ENCODE measurements around the gene BAIAP2L1. TPM values are rescaled to one million over a fixed set of nuclear protein-coding genes. Genes with fewer than 3 reads are reported as not detected.

BAIAP2L1 gene
- total and polyA plus RNA-seq, 7 donors: 0.27 to 44.2 (median 3.0) TPM

DNA sequence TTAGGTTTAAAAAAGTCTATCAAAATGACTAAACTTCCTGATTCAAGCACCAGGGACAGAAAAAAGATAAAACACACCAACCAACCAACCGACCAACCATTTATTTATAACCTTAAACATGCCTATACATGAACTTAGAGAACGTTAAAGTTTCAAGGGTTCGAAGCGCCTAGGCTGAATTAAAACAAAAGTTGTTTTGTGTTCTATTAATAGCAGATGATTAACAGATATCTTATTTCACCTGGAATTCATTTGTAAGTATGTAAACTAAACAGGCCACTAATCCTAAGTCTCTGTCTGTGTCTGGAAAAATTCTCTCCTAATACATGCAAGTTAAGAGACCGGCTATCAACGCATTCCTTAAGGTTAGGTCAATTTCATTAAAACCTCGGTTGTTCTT is 1.4 kb downstream of the BAIAP2L1 start:
- WGBS, 2 donors: 5 to 26% methylated on average over 7 of the region's 7 CpGs
- intact Hi-C loops (cut with DNase I): no loop called here
- H3K4me1 ChIP-seq: peaks cover 0 to 19% (median 15%) of the 10 kb centered on the region in 4 donors
- no peaks in the 10 kb centered on the region for H3K36me3 ChIP-seq
- no peaks in the 10 kb centered on the region for H3K9me3 ChIP-seq
- H3K4me3 ChIP-seq: peak overlapping the region in 1 of 4 donors; percentile 6
- TF ChIP-seq POLR2A (IDR thresholded peaks at IDR 0.05) (no peak), POLR2AphosphoS5 (IDR thresholded peaks at IDR 0.05) (no peak)
- TF ChIP-seq, protein P1, sequence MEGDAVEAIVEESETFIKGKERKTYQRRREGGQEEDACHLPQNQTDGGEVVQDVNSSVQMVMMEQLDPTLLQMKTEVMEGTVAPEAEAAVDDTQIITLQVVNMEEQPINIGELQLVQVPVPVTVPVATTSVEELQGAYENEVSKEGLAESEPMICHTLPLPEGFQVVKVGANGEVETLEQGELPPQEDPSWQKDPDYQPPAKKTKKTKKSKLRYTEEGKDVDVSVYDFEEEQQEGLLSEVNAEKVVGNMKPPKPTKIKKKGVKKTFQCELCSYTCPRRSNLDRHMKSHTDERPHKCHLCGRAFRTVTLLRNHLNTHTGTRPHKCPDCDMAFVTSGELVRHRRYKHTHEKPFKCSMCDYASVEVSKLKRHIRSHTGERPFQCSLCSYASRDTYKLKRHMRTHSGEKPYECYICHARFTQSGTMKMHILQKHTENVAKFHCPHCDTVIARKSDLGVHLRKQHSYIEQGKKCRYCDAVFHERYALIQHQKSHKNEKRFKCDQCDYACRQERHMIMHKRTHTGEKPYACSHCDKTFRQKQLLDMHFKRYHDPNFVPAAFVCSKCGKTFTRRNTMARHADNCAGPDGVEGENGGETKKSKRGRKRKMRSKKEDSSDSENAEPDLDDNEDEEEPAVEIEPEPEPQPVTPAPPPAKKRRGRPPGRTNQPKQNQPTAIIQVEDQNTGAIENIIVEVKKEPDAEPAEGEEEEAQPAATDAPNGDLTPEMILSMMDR (IDR thresholded peaks at IDR 0.05): no peak
- DNase-seq: no peak
- no peak overlapping the region for H3K27ac ChIP-seq
- peaks cover 10 to 45% (median 27%) of the 10 kb centered on the region in 3 donors for H3K27me3 ChIP-seq

DNA sequence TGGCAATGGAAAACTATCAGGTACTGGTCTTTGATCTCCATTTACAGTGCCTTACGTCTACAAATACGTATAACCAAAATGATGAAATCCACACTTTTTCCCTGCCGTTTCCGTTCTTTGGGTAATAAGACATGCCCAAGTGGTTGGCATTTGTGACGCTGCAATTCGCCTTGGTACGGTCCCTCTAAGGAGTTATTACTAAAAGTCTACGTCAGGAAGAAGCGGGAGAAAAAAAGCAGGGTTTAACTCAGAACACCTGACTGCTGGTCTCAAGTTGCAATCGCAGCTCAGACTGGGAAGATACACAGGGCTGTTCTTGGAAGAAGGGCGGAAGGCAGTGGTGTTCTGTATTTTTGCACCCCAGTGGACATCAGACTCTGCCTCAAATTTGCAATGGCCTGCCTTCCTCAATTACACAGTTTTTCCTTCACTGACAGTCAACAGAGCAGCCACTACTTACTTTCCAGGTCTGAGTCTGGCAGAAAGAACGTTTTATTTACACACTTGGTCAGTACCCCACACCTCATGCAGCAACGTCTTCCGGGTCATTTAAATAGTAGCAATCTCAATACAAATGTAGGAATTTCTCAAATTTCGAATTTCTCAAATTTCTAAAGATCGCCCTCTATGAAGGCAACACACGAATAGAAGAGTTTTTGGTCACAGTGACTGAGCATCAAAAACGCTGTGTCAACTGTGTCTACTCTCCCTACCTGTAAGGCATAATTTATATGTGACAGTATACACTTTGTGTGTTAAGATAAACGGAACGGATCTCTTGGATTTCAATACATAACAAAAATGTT is 2.1 kb downstream of the BAIAP2L1 start:
- intact Hi-C loops (cut with DNase I): no loop called here
- no peak for DNase-seq
- Histone ChIP-seq H3K9me3 (no peaks in the 10 kb centered on the region), H3K27ac (no peak overlapping the region), H3K27me3 (peaks cover 10 to 39% (median 27%) of the 10 kb centered on the region in 3 donors), H3K36me3 (no peaks in the 10 kb centered on the region), H3K4me1 (peaks cover 0 to 19% (median 15%) of the 10 kb centered on the region in 4 donors), H3K4me3 (no peak overlapping the region)
- no peak for TF ChIP-seq POLR2AphosphoS5 (IDR thresholded peaks at IDR 0.05)
- TF ChIP-seq, protein P1 (IDR thresholded peaks at IDR 0.05): no peak
- no peak for TF ChIP-seq POLR2A (IDR thresholded peaks at IDR 0.05)
- TF ChIP-seq EP300 (IDR thresholded peaks at IDR 0.05): no peak
- 12 to 47% methylated on average over 20 of the region's 20 CpGs for WGBS, 2 donors

DNA sequence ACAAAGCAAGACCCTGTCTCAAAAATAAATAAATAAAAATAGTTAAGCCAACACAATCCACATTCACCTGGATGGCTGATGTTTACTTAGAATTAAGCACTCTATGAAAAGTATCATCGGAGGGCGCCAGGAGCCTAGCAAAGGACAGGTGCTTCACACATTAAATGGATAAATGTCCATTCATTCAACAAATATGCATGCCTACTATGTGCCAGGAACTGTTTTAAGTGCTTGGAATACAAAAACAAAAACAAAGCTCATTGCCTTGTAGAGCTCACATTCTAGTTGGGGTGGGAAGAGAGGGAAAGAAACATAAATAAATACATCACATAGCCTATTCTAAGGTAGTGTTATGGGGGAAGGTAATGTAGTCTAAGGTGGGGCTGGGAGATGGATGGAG is 4.1 kb downstream of the BAIAP2L1 start:
- 92 to 96% methylated on average over 2 of the region's 2 CpGs for WGBS, 2 donors
- H3K4me3 ChIP-seq: no peak overlapping the region
- no peaks in the 10 kb centered on the region for H3K9me3 ChIP-seq
- no peaks in the 10 kb centered on the region for H3K36me3 ChIP-seq
- intact Hi-C loops (cut with DNase I): no loop called here
- peaks cover 0 to 19% (median 14%) of the 10 kb centered on the region in 4 donors for H3K4me1 ChIP-seq
- H3K27ac ChIP-seq: no peak overlapping the region
- H3K27me3 ChIP-seq: peaks cover 7 to 19% (median 15%) of the 10 kb centered on the region in 3 donors
- TF ChIP-seq POLR2AphosphoS5 (IDR thresholded peaks at IDR 0.05) (no peak), POLR2A (IDR thresholded peaks at IDR 0.05) (no peak), EP300 (IDR thresholded peaks at IDR 0.05) (no peak)
- TF ChIP-seq, protein P1 (IDR thresholded peaks at IDR 0.05): no peak
- no peak for DNase-seq

DNA sequence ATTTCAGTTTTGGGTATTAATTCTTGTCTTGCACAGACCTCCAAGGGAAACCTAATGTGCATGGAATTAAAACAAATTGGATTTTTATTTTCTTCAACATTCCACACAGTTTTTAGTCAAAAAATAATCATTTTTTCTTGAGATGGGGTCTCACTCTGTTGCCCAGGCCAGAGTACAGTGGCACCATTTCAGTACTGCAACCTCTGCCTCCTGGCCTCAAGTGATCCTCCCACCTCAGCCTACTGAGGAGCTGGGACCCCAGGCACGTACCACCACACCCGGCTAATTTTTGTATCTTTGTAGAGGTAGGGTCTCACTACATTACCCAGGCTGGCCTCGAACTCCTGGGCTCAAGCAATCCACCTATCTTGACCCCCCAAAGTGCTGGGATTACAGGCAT is 4.9 kb downstream of the BAIAP2L1 start:
- Histone ChIP-seq H3K4me3 (no peak overlapping the region), H3K27me3 (peaks cover under 1 to 10% (median 7%) of the 10 kb centered on the region in 3 donors), H3K36me3 (no peaks in the 10 kb centered on the region), H3K27ac (no peak overlapping the region), H3K4me1 (peaks cover 0 to 14% (median 8%) of the 10 kb centered on the region in 4 donors), H3K9me3 (no peaks in the 10 kb centered on the region)
- TF ChIP-seq EP300 (IDR thresholded peaks at IDR 0.05): no peak
- TF ChIP-seq POLR2A (IDR thresholded peaks at IDR 0.05): no peak
- TF ChIP-seq, protein P1 (IDR thresholded peaks at IDR 0.05): no peak
- no peak for TF ChIP-seq POLR2AphosphoS5 (IDR thresholded peaks at IDR 0.05)
- WGBS, 2 donors: 88 to 94% methylated on average over 3 of the region's 3 CpGs
- intact Hi-C loops (cut with DNase I): no loop called here
- peak; percentile 4 for DNase-seq
